ENCODE data around the gene BARHL1. TPM values are rescaled to one million over a fixed set of nuclear protein-coding genes. Genes with fewer than 3 reads are reported as not detected.

BARHL1 gene
- total RNA-seq, 1 experiment from 2014 or later: not detected

GRCh38 chr9:132562306-132562573 is 20.2 kb upstream of the BARHL1 start:
- H3K4me1 ChIP-seq (ENCODE audit: insufficient read depth, low read length): no peaks in the 10 kb centered on the region
- H3K18ac ChIP-seq (ENCODE audit: insufficient read length, low read depth, low read length): no peak overlapping the region
- no peak overlapping the region for H4K5ac ChIP-seq (ENCODE audit: insufficient read length, low read depth, low read length)
- Mint-ChIP-seq H3K27ac (no peak overlapping the region), H3K36me3 (ENCODE audit: insufficient read depth in 1 of 3, low read depth in 3 of 3) (peaks cover 0 to 8% (median 3%) of the 10 kb centered on the region in 3 experiments; a peak in 5 of 7 replicates), H3K4me3 (no peak overlapping the region), H3K27me3 (ENCODE audit: low read depth) (peaks cover 17% of the 10 kb centered on the region), H3K4me1 (peaks cover 4 to 23% of the 10 kb centered on the region in 2 experiments), H3K9me3 (peaks cover 9 to 10% of the 10 kb centered on the region in 2 experiments)
- H2AFZ ChIP-seq (ENCODE audit: low read length): no peak overlapping the region
- no peak overlapping the region for H2BK120ac ChIP-seq (ENCODE audit: low read depth, low read length, poor library complexity, severe bottlenecking)
- H3K9me3 ChIP-seq (ENCODE audit: control insufficient read depth, low read depth, low read length): no peaks in the 10 kb centered on the region
- H2BK20ac ChIP-seq (ENCODE audit: low read depth, low read length, poor library complexity, severe bottlenecking): no peak overlapping the region
- H3K23me2 ChIP-seq (ENCODE audit: insufficient read length, low read depth, low read length, poor library complexity, severe bottlenecking): no peaks in the 10 kb centered on the region
- no peak overlapping the region for H3K4me2 ChIP-seq (ENCODE audit: insufficient read depth, insufficient read length, low read length)
- no peak overlapping the region for H3K27ac ChIP-seq (ENCODE audit: insufficient read length, low read depth, low read length)
- no peaks in the 10 kb centered on the region for H3K79me1 ChIP-seq (ENCODE audit: insufficient read depth, low read depth, low read length, poor library complexity, severe bottlenecking)
- DNase-seq: no peak
- H3K27me3 ChIP-seq (ENCODE audit: insufficient read depth, low read length): no peaks in the 10 kb centered on the region
- no peak overlapping the region for H4K8ac ChIP-seq (replicated peaks; ENCODE audit: insufficient read length, low read depth, low read length)
- WGBS (ENCODE audit: extremely low coverage, insufficient read length, low lambda C conversion rate): no CpG with 5 or more reads among the region's 4 CpGs
- H3K79me2 ChIP-seq (ENCODE audit: insufficient read depth, low read length): no peaks in the 10 kb centered on the region
- H2BK5ac ChIP-seq (ENCODE audit: insufficient read length, low read length): no peak overlapping the region
- no peak overlapping the region for H3T11ph ChIP-seq (ENCODE audit: low read length)
- H3K9ac ChIP-seq (ENCODE audit: extremely low read depth, insufficient read length, low read length): no peak overlapping the region
- no peak overlapping the region for H3K4ac ChIP-seq (ENCODE audit: low read depth, low read length)
- H2BK12ac ChIP-seq (ENCODE audit: insufficient read length, low read depth, low read length): no peak overlapping the region
- no peak overlapping the region for H4K91ac ChIP-seq (ENCODE audit: insufficient read length, low read depth, low read length)
- TF ChIP-seq, protein P1, sequence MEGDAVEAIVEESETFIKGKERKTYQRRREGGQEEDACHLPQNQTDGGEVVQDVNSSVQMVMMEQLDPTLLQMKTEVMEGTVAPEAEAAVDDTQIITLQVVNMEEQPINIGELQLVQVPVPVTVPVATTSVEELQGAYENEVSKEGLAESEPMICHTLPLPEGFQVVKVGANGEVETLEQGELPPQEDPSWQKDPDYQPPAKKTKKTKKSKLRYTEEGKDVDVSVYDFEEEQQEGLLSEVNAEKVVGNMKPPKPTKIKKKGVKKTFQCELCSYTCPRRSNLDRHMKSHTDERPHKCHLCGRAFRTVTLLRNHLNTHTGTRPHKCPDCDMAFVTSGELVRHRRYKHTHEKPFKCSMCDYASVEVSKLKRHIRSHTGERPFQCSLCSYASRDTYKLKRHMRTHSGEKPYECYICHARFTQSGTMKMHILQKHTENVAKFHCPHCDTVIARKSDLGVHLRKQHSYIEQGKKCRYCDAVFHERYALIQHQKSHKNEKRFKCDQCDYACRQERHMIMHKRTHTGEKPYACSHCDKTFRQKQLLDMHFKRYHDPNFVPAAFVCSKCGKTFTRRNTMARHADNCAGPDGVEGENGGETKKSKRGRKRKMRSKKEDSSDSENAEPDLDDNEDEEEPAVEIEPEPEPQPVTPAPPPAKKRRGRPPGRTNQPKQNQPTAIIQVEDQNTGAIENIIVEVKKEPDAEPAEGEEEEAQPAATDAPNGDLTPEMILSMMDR (conservative IDR thresholded peaks at IDR 0.05): no peak
- H3K23ac ChIP-seq (ENCODE audit: insufficient read length, low read depth, low read length): no peak overlapping the region
- H2BK15ac ChIP-seq (ENCODE audit: low read depth, low read length): no peak overlapping the region
- no peak overlapping the region for H3K14ac ChIP-seq (ENCODE audit: insufficient read depth, low read length)
- H2AK5ac ChIP-seq (ENCODE audit: insufficient read length, low read length): no peak overlapping the region
- H3K56ac ChIP-seq (ENCODE audit: insufficient read length, low read depth, low read length): no peak overlapping the region
- H4K20me1 ChIP-seq (ENCODE audit: control insufficient read depth, insufficient read depth, insufficient read length): no peaks in the 10 kb centered on the region
